ENCODE data around the gene PIGK.

Gene PIGK

GRCh38 chr1:77076759-77077158 is 142.5 kb downstream of the PIGK start:
- TF ChIP-seq CTCF (IDR thresholded peaks at IDR 0.05; ENCODE audit: control insufficient read depth, insufficient read depth, low read depth, low read length, missing control alignments): no peak
- no peak for DNase-seq (ENCODE audit: low read depth)
- H3K4me3 ChIP-seq (ENCODE audit: control insufficient read depth, low read depth, low read length): no peak overlapping the region

- DNase-seq (ENCODE audit: low read depth): no peak
- H3K4me3 ChIP-seq (ENCODE audit: control insufficient read depth, low read depth, low read length): no peak overlapping the region
- TF ChIP-seq CTCF (IDR thresholded peaks at IDR 0.05; ENCODE audit: control insufficient read depth, insufficient read depth, low read depth, low read length, missing control alignments): no peak
These were observed 151.2 kb downstream of the PIGK start for GRCh38 chr1:77068013-77068412.

- no peak overlapping the region for H3K4me3 ChIP-seq (ENCODE audit: control insufficient read depth, low read depth, low read length)
- no peak for DNase-seq (ENCODE audit: low read depth)
- no peak for TF ChIP-seq CTCF (IDR thresholded peaks at IDR 0.05; ENCODE audit: control insufficient read depth, insufficient read depth, low read depth, low read length, missing control alignments)
These were observed 153.4 kb downstream of the PIGK start for GRCh38 chr1:77065693-77066342.

GRCh38 chr1:77064246-77064645 is 155.0 kb downstream of the PIGK start:
- TF ChIP-seq CTCF (IDR thresholded peaks at IDR 0.05; ENCODE audit: control insufficient read depth, insufficient read depth, low read depth, low read length, missing control alignments): no peak
- no peak for DNase-seq (ENCODE audit: low read depth)
- no peak overlapping the region for H3K4me3 ChIP-seq (ENCODE audit: control insufficient read depth, low read depth, low read length)

- no peak overlapping the region for H3K4me3 ChIP-seq (ENCODE audit: control insufficient read depth, low read depth, low read length)
- no peak for TF ChIP-seq CTCF (IDR thresholded peaks at IDR 0.05; ENCODE audit: control insufficient read depth, insufficient read depth, low read depth, low read length, missing control alignments)
- no peak for DNase-seq (ENCODE audit: low read depth)
These were observed 156.1 kb downstream of the PIGK start for GRCh38 chr1:77063118-77063517.

- no peak for TF ChIP-seq CTCF (IDR thresholded peaks at IDR 0.05; ENCODE audit: control insufficient read depth, insufficient read depth, low read depth, low read length, missing control alignments)
- DNase-seq (ENCODE audit: low read depth): no peak
- no peak overlapping the region for H3K4me3 ChIP-seq (ENCODE audit: control insufficient read depth, low read depth, low read length)
These were observed 158.1 kb downstream of the PIGK start for GRCh38 chr1:77061162-77061561.

GRCh38 chr1:77060000-77060399 is 159.2 kb downstream of the PIGK start:
- no peak for DNase-seq (ENCODE audit: low read depth)
- TF ChIP-seq CTCF (IDR thresholded peaks at IDR 0.05; ENCODE audit: control insufficient read depth, insufficient read depth, low read depth, low read length, missing control alignments): no peak
- no peak overlapping the region for H3K4me3 ChIP-seq (ENCODE audit: control insufficient read depth, low read depth, low read length)

Measured in AG09309 (cell line).